Sigmoid colon (tissue), 7 donors: ENCODE results near the gene TCTN2. TPM values are rescaled to one million over a fixed set of nuclear protein-coding genes. Genes with fewer than 3 reads are reported as not detected.

Experiments used
- DNase-seq: peaks from one replicate; pipeline ENCODE4 v3.0.0-alpha.2; 2019
- H3K27ac ChIP-seq, 4 donors: fragments of 200-600 bp; sonication (generic); one replicate each; pipeline ENCODE4 v1.5.1; 2016 to 2019; ENCODE audit warnings: mild to moderate bottlenecking in 1 of 4
- H3K27me3 ChIP-seq, 3 donors: fragments of 200-600 bp; sonication (generic); one replicate each; pipeline ENCODE4 v1.5.1; 2019; ENCODE audit warnings: mild to moderate bottlenecking in 1 of 3
- H3K36me3 ChIP-seq, 4 donors: fragments of 200-600 bp; sonication (generic); one replicate each; pipeline ENCODE4 v1.5.1; 2016 to 2019
- H3K4me1 ChIP-seq, 4 donors: fragments of 200-600 bp; sonication (generic); one replicate each; pipeline ENCODE4 v1.5.1; 2017 to 2019
- H3K4me3 ChIP-seq, 4 donors: fragments of 200-600 bp; sonication (generic); one replicate each; pipeline ENCODE4 v1.5.1; 2017 to 2019; ENCODE audit warnings: mild to moderate bottlenecking in 2 of 4, moderate library complexity in 1 of 4
- H3K9me3 ChIP-seq, 4 donors: fragments of 200-600 bp in 3 of 4; sonication (generic) in 3 of 4; one replicate each; pipeline versions ENCODE4 v1.5.1 to v1.6.1; 2013 to 2019
- CTCF ChIP-seq, 4 experiments: fragments of 450-650 bp in 3 of 4; fragments of 200-600 bp in 1 of 4; IDR thresholded peaks; one replicate each; pipeline ENCODE4 v1.5.1; 2016 to 2019; ENCODE audit warnings: antibody characterized with exemption in 4 of 4, mild to moderate bottlenecking in 3 of 4, moderate library complexity in 2 of 4
- EP300 ChIP-seq, 4 donors: sonication (generic); formaldehyde crosslinking; IDR thresholded peaks; one replicate each; pipeline ENCODE4 v1.6.1; 2017; ENCODE audit warnings: antibody characterized with exemption in 4 of 4
- POLR2A ChIP-seq, 2 donors: fragments of 450-650 bp; IDR thresholded peaks; one replicate each; pipeline ENCODE4 v1.6.1; 2016; ENCODE audit warnings: antibody characterized with exemption in 2 of 2, mild to moderate bottlenecking in 2 of 2, moderate library complexity in 2 of 2
- POLR2AphosphoS5 ChIP-seq, 4 donors: sonication (generic); formaldehyde crosslinking; IDR thresholded peaks; one replicate each; pipeline ENCODE4 v1.6.1; 2017; ENCODE audit warnings: antibody characterized with exemption in 4 of 4
- WGBS, 2 donors: extraction: QIAGEN DNeasy Blood & Tissue Kit; methylation state at CpG; one replicate each; pipeline ENCODE4 v1.1.7; 2013; 5-methylcytosine and 5-hydroxymethylcytosine counted together
- intact Hi-C: fragments of 100-400 bp; cut with DNase I; formaldehyde crosslinking; loops from one replicate; pipeline ENCODE4 v1.15.1; 2023
- polyA plus RNA-seq, 3 donors: library from polyadenylated mRNA; stranded (reverse); fragments of 200-250 nt; gene quantifications; one replicate each; pipeline ENCODE4 v1.2.3, GENCODE V29; 2013
- total RNA-seq, 4 donors: library from RNA; depleted of rRNA; stranded (reverse); fragments of >200 nt; gene quantifications; one replicate each; pipeline ENCODE4 v1.1.0, GENCODE V29; 2016
- donor health status: healthy with polysubstance abuse.
- donor health status: Bipolar disorder and iron deficiency.
- donor health status: healthy.

TCTN2 gene
- total and polyA plus RNA-seq, 7 donors: 0.23 to 11.6 (median 4.6) TPM

- H3K4me3 ChIP-seq: no peak overlapping the region
- no peak for DNase-seq
- peaks cover 14 to 81% (median 30%) of the 10 kb centered on the region in 4 donors for H3K36me3 ChIP-seq
- no peak for TF ChIP-seq EP300 (IDR thresholded peaks at IDR 0.05)
- TF ChIP-seq POLR2AphosphoS5 (IDR thresholded peaks at IDR 0.05): no peak
- no peak for TF ChIP-seq POLR2A (IDR thresholded peaks at IDR 0.05)
- TF ChIP-seq CTCF (IDR thresholded peaks at IDR 0.05): no peak
- H3K4me1 ChIP-seq: no peaks in the 10 kb centered on the region
- H3K9me3 ChIP-seq: no peaks in the 10 kb centered on the region
- intact Hi-C loops: no loop called here
- 67 to 77% methylated on average over 5 of the region's 5 CpGs for WGBS, 2 donors
- no peak overlapping the region for H3K27ac ChIP-seq
- no peaks in the 10 kb centered on the region for H3K27me3 ChIP-seq
These were observed 76.4 kb downstream of the TCTN2 start for GRCh38 chr12:123747309-123747708.

GRCh38 chr12:123748161-123748560 is 77.2 kb downstream of the TCTN2 start:
- Histone ChIP-seq H3K4me3 (no peak overlapping the region), H3K27ac (no peak overlapping the region), H3K9me3 (no peaks in the 10 kb centered on the region), H3K4me1 (no peaks in the 10 kb centered on the region), H3K36me3 (peaks cover 14 to 81% (median 29%) of the 10 kb centered on the region in 4 donors), H3K27me3 (no peaks in the 10 kb centered on the region)
- DNase-seq: no peak
- TF ChIP-seq POLR2AphosphoS5 (IDR thresholded peaks at IDR 0.05) (no peak), EP300 (IDR thresholded peaks at IDR 0.05) (no peak), POLR2A (IDR thresholded peaks at IDR 0.05) (no peak), CTCF (IDR thresholded peaks at IDR 0.05) (no peak)
- 77 to 89% methylated on average over 6 of the region's 6 CpGs for WGBS, 2 donors
- intact Hi-C loops: no loop called here

GRCh38 chr12:123748661-123749060 is 77.7 kb downstream of the TCTN2 start:
- no peak overlapping the region for H3K27ac ChIP-seq
- H3K4me3 ChIP-seq: no peak overlapping the region
- H3K36me3 ChIP-seq: peaks cover 13 to 81% (median 29%) of the 10 kb centered on the region in 4 donors
- H3K4me1 ChIP-seq: no peaks in the 10 kb centered on the region
- WGBS, 2 donors: 84% methylated on average over 4 of the region's 4 CpGs
- H3K27me3 ChIP-seq: no peaks in the 10 kb centered on the region
- intact Hi-C loops: no loop called here
- no peaks in the 10 kb centered on the region for H3K9me3 ChIP-seq
- DNase-seq: no peak
- TF ChIP-seq POLR2AphosphoS5 (IDR thresholded peaks at IDR 0.05) (no peak), CTCF (IDR thresholded peaks at IDR 0.05) (no peak), EP300 (IDR thresholded peaks at IDR 0.05) (no peak), POLR2A (IDR thresholded peaks at IDR 0.05) (no peak)

- H3K9me3 ChIP-seq: no peaks in the 10 kb centered on the region
- no peaks in the 10 kb centered on the region for H3K27me3 ChIP-seq
- 97 to 98% methylated on average over 10 of the region's 10 CpGs for WGBS, 2 donors
- H3K4me1 ChIP-seq: no peaks in the 10 kb centered on the region
- DNase-seq: no peak
- peaks cover 12 to 81% (median 28%) of the 10 kb centered on the region in 4 donors for H3K36me3 ChIP-seq
- no peak overlapping the region for H3K27ac ChIP-seq
- intact Hi-C loops: no loop called here
- TF ChIP-seq EP300 (IDR thresholded peaks at IDR 0.05) (no peak), POLR2AphosphoS5 (IDR thresholded peaks at IDR 0.05) (no peak), CTCF (IDR thresholded peaks at IDR 0.05) (no peak), POLR2A (IDR thresholded peaks at IDR 0.05) (no peak)
- H3K4me3 ChIP-seq: no peak overlapping the region
These were observed 78.4 kb downstream of the TCTN2 start for GRCh38 chr12:123749355-123749754.

GRCh38 chr12:123750159-123750656 is 79.3 kb downstream of the TCTN2 start:
- Histone ChIP-seq H3K4me3 (no peak overlapping the region), H3K9me3 (no peaks in the 10 kb centered on the region), H3K4me1 (no peaks in the 10 kb centered on the region), H3K27ac (no peak overlapping the region), H3K27me3 (no peaks in the 10 kb centered on the region), H3K36me3 (peaks cover 9 to 81% (median 25%) of the 10 kb centered on the region in 4 donors)
- intact Hi-C loops: no loop called here
- TF ChIP-seq POLR2A (IDR thresholded peaks at IDR 0.05): no peak
- no peak for TF ChIP-seq POLR2AphosphoS5 (IDR thresholded peaks at IDR 0.05)
- TF ChIP-seq CTCF (IDR thresholded peaks at IDR 0.05): no peak
- no peak for TF ChIP-seq EP300 (IDR thresholded peaks at IDR 0.05)
- 93 to 94% methylated on average over 8 of the region's 8 CpGs for whole genome bisulfite sequencing, 2 donors
- DNase-seq: no peak
